ENCODE data around the gene SLC16A5. TPM values are rescaled to one million over a fixed set of nuclear protein-coding genes. Genes with fewer than 3 reads are reported as not detected.

SLC16A5 gene
- total RNA-seq, 2 donors from 2014 or later, result 16.5 to 34.1 TPM

DNA sequence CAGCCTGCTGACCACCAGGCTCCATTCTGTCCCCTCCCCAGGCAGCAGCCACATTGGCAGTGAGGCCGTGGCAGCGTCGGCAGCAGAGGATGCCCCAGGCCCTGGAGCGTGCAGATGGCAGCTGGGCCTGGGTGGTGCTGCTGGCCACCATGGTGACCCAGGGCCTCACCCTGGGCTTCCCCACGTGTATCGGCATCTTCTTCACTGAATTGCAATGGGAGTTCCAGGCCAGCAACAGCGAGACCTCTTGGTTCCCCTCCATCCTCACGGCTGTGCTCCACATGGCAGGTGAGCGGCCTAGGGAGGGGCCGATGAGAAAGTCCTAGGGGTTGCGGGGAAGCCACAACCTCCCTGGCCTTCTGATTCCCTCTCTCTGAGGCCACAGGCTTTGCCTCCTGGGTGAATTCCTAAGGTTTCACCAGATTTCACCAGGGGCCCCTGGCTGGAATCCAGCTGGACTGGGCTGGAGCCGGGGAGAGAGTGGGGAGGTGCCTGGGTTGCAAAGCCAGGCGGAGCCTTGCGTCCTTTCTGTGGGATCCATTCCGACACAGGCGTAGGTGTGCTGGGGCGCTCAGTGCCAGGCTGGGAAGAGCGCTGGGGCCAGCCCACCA, 5.9 kb downstream of the SLC16A5 start:
- H3K27ac ChIP-seq, result peak overlapping the region; percentile 16 to 56
- H3K4me3 ChIP-seq, result no peak overlapping the region
- no peak for DNase-seq (ENCODE audit: low spot score)
- peaks cover 8% of the 10 kb centered on the region for H3K36me3 ChIP-seq
- H3K9me3 ChIP-seq, result no peaks in the 10 kb centered on the region
- TF ChIP-seq, protein P1, sequence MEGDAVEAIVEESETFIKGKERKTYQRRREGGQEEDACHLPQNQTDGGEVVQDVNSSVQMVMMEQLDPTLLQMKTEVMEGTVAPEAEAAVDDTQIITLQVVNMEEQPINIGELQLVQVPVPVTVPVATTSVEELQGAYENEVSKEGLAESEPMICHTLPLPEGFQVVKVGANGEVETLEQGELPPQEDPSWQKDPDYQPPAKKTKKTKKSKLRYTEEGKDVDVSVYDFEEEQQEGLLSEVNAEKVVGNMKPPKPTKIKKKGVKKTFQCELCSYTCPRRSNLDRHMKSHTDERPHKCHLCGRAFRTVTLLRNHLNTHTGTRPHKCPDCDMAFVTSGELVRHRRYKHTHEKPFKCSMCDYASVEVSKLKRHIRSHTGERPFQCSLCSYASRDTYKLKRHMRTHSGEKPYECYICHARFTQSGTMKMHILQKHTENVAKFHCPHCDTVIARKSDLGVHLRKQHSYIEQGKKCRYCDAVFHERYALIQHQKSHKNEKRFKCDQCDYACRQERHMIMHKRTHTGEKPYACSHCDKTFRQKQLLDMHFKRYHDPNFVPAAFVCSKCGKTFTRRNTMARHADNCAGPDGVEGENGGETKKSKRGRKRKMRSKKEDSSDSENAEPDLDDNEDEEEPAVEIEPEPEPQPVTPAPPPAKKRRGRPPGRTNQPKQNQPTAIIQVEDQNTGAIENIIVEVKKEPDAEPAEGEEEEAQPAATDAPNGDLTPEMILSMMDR (IDR thresholded peaks at IDR 0.05), result no peak
- H3K4me1 ChIP-seq, result peaks cover 0 to 49% of the 10 kb centered on the region in 2 donors
- no peaks in the 10 kb centered on the region for H3K27me3 ChIP-seq

DNA sequence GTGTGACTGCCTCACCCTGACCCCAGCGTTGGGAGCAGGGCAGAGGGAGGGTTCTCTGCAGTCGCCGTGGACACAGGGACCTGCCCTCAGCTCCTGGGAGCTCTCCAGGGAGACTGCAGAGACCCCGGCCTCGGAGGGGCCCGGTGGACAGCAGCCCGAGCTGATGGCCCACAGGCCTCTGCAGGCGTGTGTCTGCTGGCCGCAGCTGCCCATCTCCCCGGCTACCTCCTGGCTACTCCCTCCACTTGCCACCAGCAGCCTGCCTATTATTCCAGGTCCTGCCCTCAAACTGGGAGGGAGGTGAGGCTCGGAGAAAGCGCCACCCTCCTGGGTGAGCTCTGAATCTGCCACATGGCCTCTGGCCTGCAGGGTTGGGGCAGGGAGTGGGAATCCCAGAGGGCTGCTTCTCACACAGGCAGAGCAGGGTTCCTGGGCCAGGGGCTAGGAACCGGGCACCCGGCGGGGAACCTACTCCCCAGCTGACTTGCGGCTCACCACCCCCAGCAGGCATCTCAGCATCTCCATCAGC, 7.2 kb downstream of the SLC16A5 start:
- Histone ChIP-seq H3K27me3 (no peaks in the 10 kb centered on the region), H3K9me3 (no peaks in the 10 kb centered on the region), H3K4me3 (no peak overlapping the region), H3K36me3 (peaks cover 15% of the 10 kb centered on the region), H3K27ac (peak overlapping the region in 1 of 2 donors; percentile 35), H3K4me1 (peaks cover 0 to 42% of the 10 kb centered on the region in 2 donors)
- TF ChIP-seq, protein P1 (IDR thresholded peaks at IDR 0.05), result no peak
- no peak for DNase-seq (ENCODE audit: low spot score)

DNA sequence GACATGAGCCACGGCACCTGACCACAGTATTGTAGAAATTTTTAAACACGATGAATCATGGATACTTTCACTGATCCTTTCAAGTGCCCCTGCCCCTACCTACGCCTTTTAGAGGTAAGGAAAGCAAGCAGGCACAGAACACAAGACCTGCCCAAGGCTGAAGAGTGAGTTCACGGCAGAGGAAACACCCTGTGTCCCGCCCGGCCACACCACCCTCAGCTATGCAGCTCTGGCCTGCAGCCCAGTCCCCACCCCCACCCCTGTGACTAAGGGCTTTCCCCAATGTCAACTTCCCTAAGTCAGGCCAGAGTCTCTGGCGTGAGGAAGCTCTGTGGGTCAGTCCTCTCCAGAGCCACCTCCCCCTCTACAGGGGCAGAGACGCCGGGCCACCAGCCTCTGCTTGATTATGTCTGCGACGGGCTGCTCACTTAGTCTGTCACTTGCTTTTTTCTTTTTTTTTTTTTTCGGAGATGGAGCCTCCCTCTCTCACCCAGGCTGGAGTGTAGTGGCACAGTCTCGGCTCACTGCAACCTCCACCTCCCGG, 8.4 kb downstream of the SLC16A5 start:
- TF ChIP-seq, protein P1 (IDR thresholded peaks at IDR 0.05), result no peak
- DNase-seq (ENCODE audit: low spot score), result peak; percentile 78
- Histone ChIP-seq H3K9me3 (no peaks in the 10 kb centered on the region), H3K4me1 (peaks cover 0 to 30% of the 10 kb centered on the region in 2 donors), H3K27ac (peak overlapping the region; percentile 67 to 72), H3K36me3 (peaks cover 27% of the 10 kb centered on the region), H3K27me3 (no peaks in the 10 kb centered on the region), H3K4me3 (no peak overlapping the region)

- Histone ChIP-seq H3K4me3 (no peak overlapping the region), H3K27ac (no peak overlapping the region), H3K36me3 (peaks cover 27% of the 10 kb centered on the region), H3K9me3 (no peaks in the 10 kb centered on the region), H3K4me1 (peaks cover 0 to 16% of the 10 kb centered on the region in 2 donors), H3K27me3 (no peaks in the 10 kb centered on the region)
- no peak for DNase-seq (ENCODE audit: low spot score)
- TF ChIP-seq, protein P1 (IDR thresholded peaks at IDR 0.05), result no peak
Measured at GRCh38 chr17:75097865-75098264, 10.1 kb downstream of the SLC16A5 start.

GRCh38 chr17:75098861-75099260, 11.1 kb downstream of the SLC16A5 start:
- DNase-seq (ENCODE audit: low spot score), result no peak

More at GRCh38 chr17:75098861-75099260, 11.1 kb downstream of the SLC16A5 start:
- H3K4me3 ChIP-seq, result no peak overlapping the region
- H3K27me3 ChIP-seq, result no peaks in the 10 kb centered on the region
- peaks cover 0 to 10% of the 10 kb centered on the region in 2 donors for H3K4me1 ChIP-seq
- TF ChIP-seq, protein P1 (IDR thresholded peaks at IDR 0.05), result no peak
- no peak overlapping the region for H3K27ac ChIP-seq
- H3K9me3 ChIP-seq, result no peaks in the 10 kb centered on the region
- peaks cover 27% of the 10 kb centered on the region for H3K36me3 ChIP-seq

Measured in right atrium auricular region (tissue), 2 donors.